WTC11 (cell line): ENCODE measurements around the gene TSPAN5. TPM values are rescaled to one million over a fixed set of nuclear protein-coding genes. Genes with fewer than 3 reads are reported as not detected.

Experiments
- ATAC-seq: fragments of 200-7000 bp; cut with Tn5 transposase; 2 replicates; pipeline ENCODE4 v1.10.0; 2021; ENCODE audit warnings: mild to moderate bottlenecking, moderate library complexity
- CTCF ChIA-PET: fragments of 300-600 bp; sonication (Branson Sonifier 250); formaldehyde crosslinking; loops from one replicate; lab custom pipeline; 2021; ENCODE audit warnings: antibody characterized with exemption; lab: Charles Lee
- POLR2A ChIA-PET: fragments of 350-600 bp; sonication (Branson Sonifier 250); formaldehyde crosslinking; loops from one replicate; lab custom pipeline; 2021; ENCODE audit warnings: antibody characterized with exemption; lab: Charles Lee
- DNase-seq: peaks from one replicate; pipeline ENCODE4 v3.0.0; 2021; ENCODE audit warnings: low spot score
- H3K27ac Mint-ChIP-seq: 2 replicates; pipeline ENCODE4 v1.8.0; 2021; ENCODE audit warnings: mixed read lengths
- H3K27me3 Mint-ChIP-seq: 2 replicates; pipeline ENCODE4 v1.8.0; 2021; ENCODE audit warnings: low read depth, mild to moderate bottlenecking, moderate library complexity, mixed read lengths
- H3K36me3 Mint-ChIP-seq: 2 replicates; pipeline ENCODE4 v1.8.0; 2021; ENCODE audit warnings: mixed read lengths
- H3K4me1 Mint-ChIP-seq: 2 replicates; pipeline ENCODE4 v1.8.0; 2022; ENCODE audit warnings: mixed read lengths
- H3K4me3 Mint-ChIP-seq: 2 replicates; pipeline ENCODE4 v1.8.0; 2021; ENCODE audit warnings: mild to moderate bottlenecking, moderate library complexity, mixed read lengths
- H3K9me3 Mint-ChIP-seq: 2 replicates; pipeline ENCODE4 v1.8.0; 2021; ENCODE audit warnings: mixed read lengths
- CREB1 ChIP-seq: sonication (generic); formaldehyde crosslinking; IDR thresholded peaks from 2 replicates; pipeline ENCODE4 v1.8.0; 2023; ENCODE audit warnings: mild to moderate bottlenecking, missing genetic modification reagents
- ELF4 ChIP-seq: sonication (generic); formaldehyde crosslinking; IDR thresholded peaks from 2 replicates; pipeline ENCODE4 v1.8.1; 2022; ENCODE audit warnings: low read depth, mild to moderate bottlenecking, moderate library complexity, missing genetic modification reagents
- ETV6 ChIP-seq: sonication (generic); formaldehyde crosslinking; IDR thresholded peaks from 2 replicates; pipeline ENCODE4 v1.8.1; 2022; ENCODE audit warnings: mild to moderate bottlenecking, missing genetic modification reagents
- GTF2I ChIP-seq: fragments of 250-450 bp; sonication (Bioruptor Pico); conservative IDR thresholded peaks from 2 replicates; pipeline ENCODE4 v1.4.0; 2021; ENCODE audit warnings: mild to moderate bottlenecking
- IRF2 ChIP-seq: sonication (generic); formaldehyde crosslinking; IDR thresholded peaks from 2 replicates; pipeline ENCODE4 v1.8.0; 2022; ENCODE audit warnings: low read depth, missing genetic modification reagents, borderline replicate concordance
- JAZF1 ChIP-seq: fragments of 250-450 bp; sonication (Bioruptor Pico); IDR thresholded peaks from 2 replicates; pipeline ENCODE4 v1.9.0; 2021; ENCODE audit warnings: moderate library complexity, mild to moderate bottlenecking, inconsistent platforms
- MLX ChIP-seq: sonication (generic); formaldehyde crosslinking; IDR thresholded peaks from 2 replicates; pipeline ENCODE4 v1.8.1; 2023; ENCODE audit warnings: mild to moderate bottlenecking, missing genetic modification reagents, moderate library complexity
- NFATC4 ChIP-seq: fragments of 250-450 bp; sonication (Bioruptor Pico); IDR thresholded peaks from 2 replicates; pipeline ENCODE4 v1.9.0; 2021; ENCODE audit warnings: mild to moderate bottlenecking
- NFYB ChIP-seq: sonication (generic); formaldehyde crosslinking; conservative IDR thresholded peaks from 2 replicates; pipeline ENCODE4 v1.8.0; 2022; ENCODE audit warnings: low read depth, missing genetic modification reagents
- RELA ChIP-seq: sonication (generic); formaldehyde crosslinking; IDR thresholded peaks from 2 replicates; pipeline ENCODE4 v1.8.1; 2022; ENCODE audit warnings: missing genetic modification reagents, mild to moderate bottlenecking, borderline replicate concordance
- RORB ChIP-seq: fragments of 250-450 bp; sonication (Bioruptor Pico); IDR thresholded peaks from 2 replicates; pipeline ENCODE4 v1.9.0; 2021; ENCODE audit warnings: mild to moderate bottlenecking
- TCF7 ChIP-seq: sonication (generic); formaldehyde crosslinking; IDR thresholded peaks from 2 replicates; pipeline ENCODE4 v1.8.0; 2022; ENCODE audit warnings: mild to moderate bottlenecking, low read depth, missing genetic modification reagents, moderate library complexity
- ZNF138 ChIP-seq: sonication (generic); formaldehyde crosslinking; conservative IDR thresholded peaks from 2 replicates; pipeline ENCODE4 v1.8.1; 2022; ENCODE audit warnings: mild to moderate bottlenecking, moderate library complexity, missing genetic modification reagents
- ZNF396 ChIP-seq: fragments of 250-450 bp; sonication (Bioruptor Pico); IDR thresholded peaks from 2 replicates; pipeline ENCODE4 v1.8.0; 2021; ENCODE audit warnings: mild to moderate bottlenecking, moderate library complexity, borderline replicate concordance
- ZNF425 ChIP-seq: fragments of 250-450 bp; sonication (Bioruptor Pico); conservative IDR thresholded peaks from 2 replicates; pipeline ENCODE4 v1.9.0; 2021; ENCODE audit warnings: mild to moderate bottlenecking
- ZNF532 ChIP-seq: fragments of 250-450 bp; sonication (Bioruptor Pico); IDR thresholded peaks from 2 replicates; pipeline ENCODE4 v1.9.0; 2021; ENCODE audit warnings: mild to moderate bottlenecking, borderline replicate concordance
- total RNA-seq: library from RNA; stranded (reverse); gene quantifications from 3 replicates; pipeline ENCODE4 v1.2.3, GENCODE V29; 2021
- TF ChIP-seq, protein P1 (sequence below): sonication (generic); formaldehyde crosslinking; IDR thresholded peaks from 2 replicates; pipeline ENCODE4 v1.8.1; 2023; ENCODE audit warnings: mild to moderate bottlenecking, missing genetic modification reagents
- TF ChIP-seq, protein P2 (sequence below): fragments of 250-450 bp; sonication (Bioruptor Pico); IDR thresholded peaks from 2 replicates; pipeline ENCODE4 v1.9.0; 2021; ENCODE audit warnings: moderate library complexity, mild to moderate bottlenecking, inconsistent platforms, borderline replicate concordance

Gene TSPAN5
- total RNA-seq, 1 experiment from 2014 or later: 22.7 TPM

DNA sequence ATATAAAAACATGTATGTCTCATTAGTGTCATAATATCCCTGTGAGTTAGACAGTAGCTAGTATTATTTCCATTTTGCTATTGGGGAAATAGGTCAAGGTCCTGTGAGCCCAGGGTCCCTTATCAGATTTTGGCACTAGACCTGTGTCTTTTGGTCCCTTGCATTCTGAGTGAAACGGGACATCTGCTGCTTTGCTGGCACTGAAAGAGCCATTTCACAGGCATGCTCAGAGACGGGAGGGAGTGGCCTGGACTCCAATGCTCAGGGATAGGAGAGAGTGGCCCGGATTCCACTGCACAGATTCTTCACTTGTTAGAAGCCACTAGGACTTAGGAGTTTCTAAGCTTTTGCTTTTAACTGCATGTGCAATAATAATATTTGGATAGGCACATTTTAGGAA is 177.2 kb downstream of the TSPAN5 start:
- no peak for ATAC-seq

More for the DNA sequence above, 177.2 kb downstream of the TSPAN5 start:
- Mint-ChIP-seq H3K9me3 (no peaks in the 10 kb centered on the region), H3K27ac (no peak overlapping the region; the same call in 1 of the 2 replicates), H3K4me3 (no peak overlapping the region), H3K36me3 (peaks cover 10% of the 10 kb centered on the region; the same call in 1 of the 2 replicates), H3K27me3 (no peaks in the 10 kb centered on the region; the same call in 1 of the 2 replicates), H3K4me1 (peaks cover 47% of the 10 kb centered on the region)
- TF ChIP-seq ELF4 (no peak), TCF7 (CRISPR knock-in tag) (no peak), ZNF532 (CRISPR knock-in tag) (no peak), NFATC4 (no peak), ETV6 (CRISPR knock-in tag) (no peak), GTF2I (CRISPR knock-in tag) (no peak), ZNF138 (CRISPR knock-in tag) (no peak), ZNF425 (CRISPR knock-in tag) (no peak), RELA (CRISPR knock-in tag) (no peak), JAZF1 (CRISPR knock-in tag) (no peak), IRF2 (CRISPR knock-in tag) (no peak), ZNF396 (CRISPR knock-in tag) (no peak), CREB1 (CRISPR knock-in tag) (no peak), RORB (no peak), MLX (CRISPR knock-in tag) (no peak), NFYB (CRISPR knock-in tag) (no peak)
- TF ChIP-seq, protein P1, sequence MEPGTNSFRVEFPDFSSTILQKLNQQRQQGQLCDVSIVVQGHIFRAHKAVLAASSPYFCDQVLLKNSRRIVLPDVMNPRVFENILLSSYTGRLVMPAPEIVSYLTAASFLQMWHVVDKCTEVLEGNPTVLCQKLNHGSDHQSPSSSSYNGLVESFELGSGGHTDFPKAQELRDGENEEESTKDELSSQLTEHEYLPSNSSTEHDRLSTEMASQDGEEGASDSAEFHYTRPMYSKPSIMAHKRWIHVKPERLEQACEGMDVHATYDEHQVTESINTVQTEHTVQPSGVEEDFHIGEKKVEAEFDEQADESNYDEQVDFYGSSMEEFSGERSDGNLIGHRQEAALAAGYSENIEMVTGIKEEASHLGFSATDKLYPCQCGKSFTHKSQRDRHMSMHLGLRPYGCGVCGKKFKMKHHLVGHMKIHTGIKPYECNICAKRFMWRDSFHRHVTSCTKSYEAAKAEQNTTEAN (CRISPR knock-in tag): no peak
- TF ChIP-seq, protein P2, sequence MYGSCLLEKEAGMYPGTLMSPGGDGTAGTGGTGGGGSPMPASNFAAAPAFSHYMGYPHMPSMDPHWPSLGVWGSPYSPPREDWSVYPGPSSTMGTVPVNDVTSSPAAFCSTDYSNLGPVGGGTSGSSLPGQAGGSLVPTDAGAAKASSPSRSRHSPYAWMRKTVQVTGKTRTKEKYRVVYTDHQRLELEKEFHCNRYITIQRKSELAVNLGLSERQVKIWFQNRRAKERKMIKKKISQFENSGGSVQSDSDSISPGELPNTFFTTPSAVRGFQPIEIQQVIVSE (CRISPR knock-in tag): no peak
- POLR2A ChIA-PET: no interaction called here
- DNase-seq: no peak
- CTCF ChIA-PET: interaction anchor here (1.3 kb wide), 1 partner anchor 13 kb away, joined by 3 read pairs; no protein-coding TSS in a partner anchor
